ENCODE data around the gene SBF2. TPM values are rescaled to one million over a fixed set of nuclear protein-coding genes. Genes with fewer than 3 reads are reported as not detected.

Gene SBF2
- total RNA-seq, 1 donor from 2014 or later = 44.9 TPM

DNA sequence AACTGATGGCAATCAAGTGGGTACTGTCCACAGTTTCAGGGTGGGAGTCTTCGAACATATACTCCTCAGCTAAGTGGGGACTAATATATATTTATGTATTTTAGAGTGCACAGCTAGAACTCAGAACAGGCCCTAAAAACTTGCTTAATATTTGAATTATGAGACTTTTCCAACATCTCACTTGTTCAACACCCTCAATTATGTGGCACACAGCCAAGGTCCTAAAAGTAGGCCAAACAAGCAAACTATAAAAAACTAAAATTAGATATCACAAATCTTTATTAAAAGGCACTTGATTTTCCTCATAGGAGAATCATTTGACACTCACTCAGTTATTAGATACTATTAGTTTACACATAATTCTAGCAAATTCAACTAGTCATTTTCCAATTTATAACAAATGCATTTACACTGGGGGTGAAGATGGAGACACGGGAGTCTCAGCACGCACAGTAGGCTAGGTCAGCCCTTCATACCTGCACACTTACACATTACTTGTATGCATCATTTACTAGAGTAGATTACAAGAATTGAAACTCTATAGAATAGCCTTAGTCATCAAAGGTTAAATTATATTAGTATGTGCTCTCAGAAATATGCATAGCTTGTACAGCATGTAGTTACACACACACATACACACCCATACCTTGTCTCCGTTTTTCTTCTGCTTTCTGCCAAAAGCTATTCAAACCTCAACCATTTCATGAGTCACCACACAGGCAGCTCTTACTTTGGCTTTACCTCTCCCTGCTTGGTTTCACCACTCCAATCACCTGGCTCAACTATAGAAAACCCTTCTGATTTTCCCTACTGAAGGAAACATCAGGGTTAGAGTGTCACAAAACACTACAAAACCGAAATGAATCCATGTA, 171.5 kb downstream of the SBF2 start:
- H3K9me3 Mint-ChIP-seq (ENCODE audit: low read depth) = no peaks in the 10 kb centered on the region
- no peak overlapping the region for H3K4me3 Mint-ChIP-seq (ENCODE audit: low read depth)
- H3K4me1 Mint-ChIP-seq (ENCODE audit: low read depth) = peaks cover 2% of the 10 kb centered on the region
- H3K27me3 Mint-ChIP-seq = no peaks in the 10 kb centered on the region
- TF ChIP-seq, protein P1, sequence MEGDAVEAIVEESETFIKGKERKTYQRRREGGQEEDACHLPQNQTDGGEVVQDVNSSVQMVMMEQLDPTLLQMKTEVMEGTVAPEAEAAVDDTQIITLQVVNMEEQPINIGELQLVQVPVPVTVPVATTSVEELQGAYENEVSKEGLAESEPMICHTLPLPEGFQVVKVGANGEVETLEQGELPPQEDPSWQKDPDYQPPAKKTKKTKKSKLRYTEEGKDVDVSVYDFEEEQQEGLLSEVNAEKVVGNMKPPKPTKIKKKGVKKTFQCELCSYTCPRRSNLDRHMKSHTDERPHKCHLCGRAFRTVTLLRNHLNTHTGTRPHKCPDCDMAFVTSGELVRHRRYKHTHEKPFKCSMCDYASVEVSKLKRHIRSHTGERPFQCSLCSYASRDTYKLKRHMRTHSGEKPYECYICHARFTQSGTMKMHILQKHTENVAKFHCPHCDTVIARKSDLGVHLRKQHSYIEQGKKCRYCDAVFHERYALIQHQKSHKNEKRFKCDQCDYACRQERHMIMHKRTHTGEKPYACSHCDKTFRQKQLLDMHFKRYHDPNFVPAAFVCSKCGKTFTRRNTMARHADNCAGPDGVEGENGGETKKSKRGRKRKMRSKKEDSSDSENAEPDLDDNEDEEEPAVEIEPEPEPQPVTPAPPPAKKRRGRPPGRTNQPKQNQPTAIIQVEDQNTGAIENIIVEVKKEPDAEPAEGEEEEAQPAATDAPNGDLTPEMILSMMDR (IDR thresholded peaks at IDR 0.05; ENCODE audit: unreplicated experiment) = no peak
- no peak for DNase-seq (ENCODE audit: low spot score, unreplicated experiment)
- no peak overlapping the region for H3K27ac Mint-ChIP-seq
- H3K36me3 Mint-ChIP-seq (ENCODE audit: insufficient read depth) = no peaks in the 10 kb centered on the region

DNA sequence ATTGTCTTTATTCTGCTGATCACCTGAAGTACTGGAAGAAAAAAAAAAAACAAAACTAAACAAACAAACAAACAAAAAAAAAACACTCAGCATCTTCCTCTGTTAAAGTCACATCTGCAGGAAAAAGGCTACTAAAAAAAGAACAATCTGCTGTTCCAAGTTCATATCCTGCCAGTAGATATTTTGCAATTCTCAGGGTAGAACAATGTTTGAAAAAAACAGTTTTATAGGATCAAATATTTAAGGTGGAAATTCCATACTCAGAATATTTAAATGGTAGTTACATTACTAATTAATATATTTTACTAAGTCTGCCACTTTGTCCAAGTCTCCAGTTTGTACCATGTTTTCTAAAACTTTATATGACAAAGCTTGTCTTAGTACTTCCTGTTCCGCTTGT, 175.2 kb downstream of the SBF2 start:
- no peaks in the 10 kb centered on the region for H3K27me3 Mint-ChIP-seq
- no peak overlapping the region for H3K4me3 Mint-ChIP-seq (ENCODE audit: low read depth)
- no peak overlapping the region for H3K27ac Mint-ChIP-seq
- no peaks in the 10 kb centered on the region for H3K36me3 Mint-ChIP-seq (ENCODE audit: insufficient read depth)
- no peak for DNase-seq (ENCODE audit: low spot score, unreplicated experiment)
- H3K9me3 Mint-ChIP-seq (ENCODE audit: low read depth) = no peaks in the 10 kb centered on the region
- peaks cover 3% of the 10 kb centered on the region for H3K4me1 Mint-ChIP-seq (ENCODE audit: low read depth)
- TF ChIP-seq, protein P1 (IDR thresholded peaks at IDR 0.05; ENCODE audit: unreplicated experiment) = no peak

DNA sequence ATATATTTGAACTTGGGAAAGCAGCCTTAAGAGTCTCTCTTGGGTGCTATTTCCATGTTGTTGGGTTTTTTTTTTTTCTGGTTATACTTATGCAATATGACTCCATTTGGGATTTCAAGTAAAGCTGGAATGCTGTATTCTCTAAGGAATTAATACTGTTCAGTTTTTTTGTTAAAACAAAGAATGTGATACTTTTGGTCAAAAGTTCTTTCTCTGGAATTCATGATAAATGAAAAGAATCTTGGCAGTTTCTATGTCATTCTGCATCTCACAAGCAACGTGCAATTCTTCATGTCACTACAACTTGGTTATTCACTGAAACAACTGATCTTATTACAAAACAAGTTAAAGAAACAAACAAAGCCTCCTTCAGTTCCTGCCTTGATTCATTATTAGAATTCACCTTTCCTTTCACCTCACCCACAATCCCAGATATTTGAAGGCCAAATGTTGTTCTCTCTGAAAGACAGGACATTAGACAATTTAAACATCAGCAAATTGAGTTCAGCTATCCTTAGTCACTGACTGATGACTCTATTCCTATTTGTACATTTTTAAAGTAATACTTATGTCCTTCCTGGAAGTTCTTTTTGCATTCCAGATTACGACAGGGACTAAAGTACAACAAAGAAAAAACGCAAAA, 176.2 kb downstream of the SBF2 start:
- H3K36me3 Mint-ChIP-seq (ENCODE audit: insufficient read depth) = no peaks in the 10 kb centered on the region
- H3K4me3 Mint-ChIP-seq (ENCODE audit: low read depth) = no peak overlapping the region
- no peak overlapping the region for H3K27ac Mint-ChIP-seq
- TF ChIP-seq, protein P1 (IDR thresholded peaks at IDR 0.05; ENCODE audit: unreplicated experiment) = no peak
- peaks cover 3% of the 10 kb centered on the region for H3K4me1 Mint-ChIP-seq (ENCODE audit: low read depth)
- no peaks in the 10 kb centered on the region for H3K27me3 Mint-ChIP-seq
- H3K9me3 Mint-ChIP-seq (ENCODE audit: low read depth) = no peaks in the 10 kb centered on the region
- no peak for DNase-seq (ENCODE audit: low spot score, unreplicated experiment)

DNA sequence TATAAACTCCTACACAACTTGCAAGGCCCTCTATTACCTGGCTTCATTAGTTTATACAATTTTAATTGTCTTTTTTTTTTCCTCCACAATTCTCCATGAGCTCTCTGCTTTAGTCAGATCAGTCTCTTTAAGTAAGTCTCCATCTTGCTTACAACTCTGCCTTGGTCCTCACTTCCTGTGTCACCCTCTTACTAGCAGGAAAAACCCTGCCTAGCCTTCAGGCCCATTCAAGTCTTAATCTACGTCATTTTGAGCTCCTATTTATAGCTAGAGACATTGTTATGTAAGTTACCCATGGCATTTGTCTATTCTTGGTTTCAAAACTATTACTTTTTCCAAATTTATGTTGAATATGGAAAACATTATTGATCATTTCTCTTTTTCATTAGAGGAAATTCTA, 177.4 kb downstream of the SBF2 start:
- H3K27me3 Mint-ChIP-seq = no peaks in the 10 kb centered on the region
- H3K27ac Mint-ChIP-seq = no peak overlapping the region

More for the DNA sequence above, 177.4 kb downstream of the SBF2 start:
- Mint-ChIP-seq H3K36me3 (ENCODE audit: insufficient read depth) (peaks cover 1% of the 10 kb centered on the region), H3K9me3 (ENCODE audit: low read depth) (no peaks in the 10 kb centered on the region), H3K4me1 (ENCODE audit: low read depth) (peaks cover 3% of the 10 kb centered on the region), H3K4me3 (ENCODE audit: low read depth) (no peak overlapping the region)
- TF ChIP-seq, protein P1 (IDR thresholded peaks at IDR 0.05; ENCODE audit: unreplicated experiment) = no peak
- DNase-seq (ENCODE audit: low spot score, unreplicated experiment) = no peak
